WTC11 (cell line): ENCODE data around the gene SLC2A11. TPM values are rescaled to one million over a fixed set of nuclear protein-coding genes. Genes with fewer than 3 reads are reported as not detected.

Source experiments
- ATAC-seq: fragments of 200-7000 bp; cut with Tn5 transposase; 2 replicates; pipeline ENCODE4 v1.10.0; 2021; ENCODE audit warnings: mild to moderate bottlenecking, moderate library complexity
- CTCF ChIA-PET: fragments of 300-600 bp; sonication (Branson Sonifier 250); formaldehyde crosslinking; loops from one replicate; lab custom pipeline; 2021; ENCODE audit warnings: antibody characterized with exemption; lab: Charles Lee
- POLR2A ChIA-PET: fragments of 350-600 bp; sonication (Branson Sonifier 250); formaldehyde crosslinking; loops from one replicate; lab custom pipeline; 2021; ENCODE audit warnings: antibody characterized with exemption; lab: Charles Lee
- DNase-seq: peaks from one replicate; pipeline ENCODE4 v3.0.0; 2021; ENCODE audit warnings: low spot score
- H3K27ac Mint-ChIP-seq: 2 replicates; pipeline ENCODE4 v1.8.0; 2021; ENCODE audit warnings: mixed read lengths
- H3K27me3 Mint-ChIP-seq: 2 replicates; pipeline ENCODE4 v1.8.0; 2021; ENCODE audit warnings: low read depth, mild to moderate bottlenecking, moderate library complexity, mixed read lengths
- H3K36me3 Mint-ChIP-seq: 2 replicates; pipeline ENCODE4 v1.8.0; 2021; ENCODE audit warnings: mixed read lengths
- H3K4me1 Mint-ChIP-seq: 2 replicates; pipeline ENCODE4 v1.8.0; 2022; ENCODE audit warnings: mixed read lengths
- H3K4me3 Mint-ChIP-seq: 2 replicates; pipeline ENCODE4 v1.8.0; 2021; ENCODE audit warnings: mild to moderate bottlenecking, moderate library complexity, mixed read lengths
- H3K9me3 Mint-ChIP-seq: 2 replicates; pipeline ENCODE4 v1.8.0; 2021; ENCODE audit warnings: mixed read lengths
- ATF1 ChIP-seq: sonication (generic); formaldehyde crosslinking; IDR thresholded peaks from 2 replicates; pipeline ENCODE4 v1.8.1; 2023; ENCODE audit warnings: mild to moderate bottlenecking, moderate library complexity, missing genetic modification reagents
- ETV6 ChIP-seq: sonication (generic); formaldehyde crosslinking; IDR thresholded peaks from 2 replicates; pipeline ENCODE4 v1.8.1; 2022; ENCODE audit warnings: mild to moderate bottlenecking, missing genetic modification reagents
- FOXP1 ChIP-seq: sonication (generic); formaldehyde crosslinking; IDR thresholded peaks from 2 replicates; pipeline ENCODE4 v1.8.0; 2022; ENCODE audit warnings: missing genetic modification reagents, mild to moderate bottlenecking, moderate library complexity, borderline replicate concordance
- GTF2I ChIP-seq: fragments of 250-450 bp; sonication (Bioruptor Pico); conservative IDR thresholded peaks from 2 replicates; pipeline ENCODE4 v1.4.0; 2021; ENCODE audit warnings: mild to moderate bottlenecking
- HMGA2 ChIP-seq: fragments of 250-450 bp; sonication (Bioruptor Pico); IDR thresholded peaks from 2 replicates; pipeline ENCODE4 v1.4.0; 2021; ENCODE audit warnings: mild to moderate bottlenecking, moderate library complexity
- MYBL2 ChIP-seq: sonication (generic); formaldehyde crosslinking; IDR thresholded peaks from 2 replicates; pipeline ENCODE4 v1.8.1; 2023; ENCODE audit warnings: mild to moderate bottlenecking, moderate library complexity, missing genetic modification reagents
- NR3C1 ChIP-seq: sonication (generic); formaldehyde crosslinking; conservative IDR thresholded peaks from 2 replicates; pipeline ENCODE4 v1.8.1; 2023; ENCODE audit warnings: low read depth, mild to moderate bottlenecking, missing genetic modification reagents
- PRRX2 ChIP-seq: fragments of 250-450 bp; sonication (Bioruptor Pico); IDR thresholded peaks from 2 replicates; pipeline ENCODE4 v1.8.0; 2021; ENCODE audit warnings: mild to moderate bottlenecking
- SOX15 ChIP-seq: fragments of 250-450 bp; sonication (Bioruptor Pico); IDR thresholded peaks from 2 replicates; pipeline ENCODE4 v1.9.0; 2021; ENCODE audit warnings: mild to moderate bottlenecking
- TEAD1 ChIP-seq: sonication (generic); formaldehyde crosslinking; IDR thresholded peaks from 2 replicates; pipeline ENCODE4 v1.8.0; 2022; ENCODE audit warnings: mild to moderate bottlenecking, missing genetic modification reagents
- ZNF317 ChIP-seq: sonication (generic); formaldehyde crosslinking; IDR thresholded peaks from 2 replicates; pipeline ENCODE4 v1.8.1; 2023; ENCODE audit warnings: low read depth, mild to moderate bottlenecking, moderate library complexity, missing genetic modification reagents, borderline replicate concordance
- ZNF671 ChIP-seq: fragments of 250-450 bp; sonication (Bioruptor Pico); IDR thresholded peaks from 2 replicates; pipeline ENCODE4 v1.8.0; 2021; ENCODE audit warnings: mild to moderate bottlenecking
- total RNA-seq: library from RNA; stranded (reverse); gene quantifications from 3 replicates; pipeline ENCODE4 v1.2.3, GENCODE V29; 2021
- TF ChIP-seq, protein P1 (sequence below): sonication (generic); formaldehyde crosslinking; IDR thresholded peaks from 2 replicates; pipeline ENCODE4 v1.8.0; 2022; ENCODE audit warnings: mild to moderate bottlenecking, missing genetic modification reagents
- TF ChIP-seq, protein P2 (sequence below): sonication (generic); formaldehyde crosslinking; conservative IDR thresholded peaks from 2 replicates; pipeline ENCODE4 v1.8.1; 2022; ENCODE audit warnings: mild to moderate bottlenecking, missing genetic modification reagents
- TF ChIP-seq, protein P3 (sequence below): sonication (generic); formaldehyde crosslinking; IDR thresholded peaks from 2 replicates; pipeline ENCODE4 v1.8.1; 2023; ENCODE audit warnings: mild to moderate bottlenecking, moderate library complexity, missing genetic modification reagents
- TF ChIP-seq, protein P4 (sequence below): fragments of 250-450 bp; sonication (Bioruptor Pico); conservative IDR thresholded peaks from 2 replicates; pipeline ENCODE4 v1.9.0; 2021; ENCODE audit warnings: mild to moderate bottlenecking
- TF ChIP-seq, protein P5 (sequence below): fragments of 250-450 bp; sonication (Bioruptor Pico); IDR thresholded peaks from 2 replicates; pipeline ENCODE4 v1.9.0; 2021; ENCODE audit warnings: mild to moderate bottlenecking
- TF ChIP-seq, protein P6 (sequence below): sonication (generic); formaldehyde crosslinking; IDR thresholded peaks from 2 replicates; pipeline ENCODE4 v1.8.1; 2022; ENCODE audit warnings: low read depth, missing genetic modification reagents, borderline replicate concordance
- TF ChIP-seq, protein P7 (sequence below): sonication (generic); formaldehyde crosslinking; IDR thresholded peaks from 2 replicates; pipeline ENCODE4 v1.8.1; 2022; ENCODE audit warnings: missing genetic modification reagents, borderline replicate concordance
- TF ChIP-seq, protein P8 (sequence below): sonication (generic); formaldehyde crosslinking; IDR thresholded peaks from 2 replicates; pipeline ENCODE4 v1.8.1; 2023; ENCODE audit warnings: mild to moderate bottlenecking, missing genetic modification reagents, moderate library complexity
- TF ChIP-seq, protein P9 (sequence below): sonication (generic); formaldehyde crosslinking; IDR thresholded peaks from 2 replicates; pipeline ENCODE4 v1.8.1; 2022; ENCODE audit warnings: mild to moderate bottlenecking, moderate library complexity, missing genetic modification reagents

SLC2A11 gene
- total RNA-seq, 1 experiment from 2014 or later: 19.9 TPM

DNA sequence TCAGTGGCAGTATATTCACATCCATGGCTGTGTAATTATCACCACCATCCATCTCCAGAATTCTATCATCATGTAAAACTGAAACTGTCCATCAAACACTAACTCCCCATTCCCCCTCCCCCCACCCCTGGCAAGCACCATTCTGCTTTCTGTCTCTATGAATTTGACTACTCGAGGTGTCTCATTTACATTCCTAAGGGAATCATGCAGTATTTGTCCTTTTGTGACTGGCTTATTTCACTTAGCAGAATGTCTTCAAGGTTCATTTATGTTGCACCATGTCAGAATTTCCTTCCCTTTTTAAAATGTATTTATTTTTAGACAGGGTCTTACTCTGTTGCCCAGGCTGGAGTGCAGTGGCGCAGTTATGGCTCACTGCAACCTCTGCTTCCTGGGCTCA is 39.1 kb upstream of the SLC2A11 start (continued):
- TF ChIP-seq, protein P1, sequence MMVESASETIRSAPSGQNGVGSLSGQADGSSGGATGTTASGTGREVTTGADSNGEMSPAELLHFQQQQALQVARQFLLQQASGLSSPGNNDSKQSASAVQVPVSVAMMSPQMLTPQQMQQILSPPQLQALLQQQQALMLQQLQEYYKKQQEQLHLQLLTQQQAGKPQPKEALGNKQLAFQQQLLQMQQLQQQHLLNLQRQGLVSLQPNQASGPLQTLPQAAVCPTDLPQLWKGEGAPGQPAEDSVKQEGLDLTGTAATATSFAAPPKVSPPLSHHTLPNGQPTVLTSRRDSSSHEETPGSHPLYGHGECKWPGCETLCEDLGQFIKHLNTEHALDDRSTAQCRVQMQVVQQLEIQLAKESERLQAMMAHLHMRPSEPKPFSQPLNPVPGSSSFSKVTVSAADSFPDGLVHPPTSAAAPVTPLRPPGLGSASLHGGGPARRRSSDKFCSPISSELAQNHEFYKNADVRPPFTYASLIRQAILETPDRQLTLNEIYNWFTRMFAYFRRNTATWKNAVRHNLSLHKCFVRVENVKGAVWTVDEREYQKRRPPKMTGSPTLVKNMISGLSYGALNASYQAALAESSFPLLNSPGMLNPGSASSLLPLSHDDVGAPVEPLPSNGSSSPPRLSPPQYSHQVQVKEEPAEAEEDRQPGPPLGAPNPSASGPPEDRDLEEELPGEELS: no peak
- TF ChIP-seq, protein P2, sequence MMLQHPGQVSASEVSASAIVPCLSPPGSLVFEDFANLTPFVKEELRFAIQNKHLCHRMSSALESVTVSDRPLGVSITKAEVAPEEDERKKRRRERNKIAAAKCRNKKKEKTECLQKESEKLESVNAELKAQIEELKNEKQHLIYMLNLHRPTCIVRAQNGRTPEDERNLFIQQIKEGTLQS (CRISPR knock-in tag): no peak
- TF ChIP-seq, protein P3, sequence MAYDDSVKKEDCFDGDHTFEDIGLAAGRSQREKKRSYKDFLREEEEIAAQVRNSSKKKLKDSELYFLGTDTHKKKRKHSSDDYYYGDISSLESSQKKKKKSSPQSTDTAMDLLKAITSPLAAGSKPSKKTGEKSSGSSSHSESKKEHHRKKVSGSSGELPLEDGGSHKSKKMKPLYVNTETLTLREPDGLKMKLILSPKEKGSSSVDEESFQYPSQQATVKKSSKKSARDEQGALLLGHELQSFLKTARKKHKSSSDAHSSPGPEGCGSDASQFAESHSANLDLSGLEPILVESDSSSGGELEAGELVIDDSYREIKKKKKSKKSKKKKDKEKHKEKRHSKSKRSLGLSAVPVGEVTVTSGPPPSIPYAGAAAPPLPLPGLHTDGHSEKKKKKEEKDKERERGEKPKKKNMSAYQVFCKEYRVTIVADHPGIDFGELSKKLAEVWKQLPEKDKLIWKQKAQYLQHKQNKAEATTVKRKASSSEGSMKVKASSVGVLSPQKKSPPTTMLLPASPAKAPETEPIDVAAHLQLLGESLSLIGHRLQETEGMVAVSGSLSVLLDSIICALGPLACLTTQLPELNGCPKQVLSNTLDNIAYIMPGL (CRISPR knock-in tag): no peak
- TF ChIP-seq ATF1 (CRISPR knock-in tag): no peak
- TF ChIP-seq, all 79 proteins: peak for 0

DNA sequence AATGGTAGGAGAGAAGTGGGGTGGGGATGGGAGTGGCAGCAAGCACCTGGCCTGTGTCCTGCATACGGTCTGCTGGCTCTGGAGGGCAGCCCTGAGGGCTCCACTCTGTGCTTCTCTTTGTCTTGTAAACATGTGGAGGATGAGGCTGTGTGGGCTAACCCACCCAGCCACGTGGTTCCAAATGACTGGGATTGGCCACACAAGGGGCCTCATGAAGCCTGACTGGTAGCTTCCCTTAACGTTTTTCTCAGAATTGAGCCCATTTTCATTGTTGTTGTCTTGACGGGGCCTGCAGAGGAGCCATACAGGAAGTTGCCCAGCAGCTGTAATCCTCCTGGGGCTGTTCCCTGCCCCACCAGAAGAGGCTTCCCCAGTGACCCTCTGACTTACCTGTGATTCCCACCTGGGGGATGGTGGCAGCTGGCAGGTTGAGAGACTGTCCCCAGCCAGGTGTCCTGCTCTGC is 36.9 kb upstream of the SLC2A11 start:
- Mint-ChIP-seq H3K4me3 (no peak overlapping the region), H3K36me3 (peaks cover 87% of the 10 kb centered on the region), H3K27ac (0 out of 2 replicates have a peak overlapping the region, but pooled peaks have one; percentile 40), H3K9me3 (no peaks in the 10 kb centered on the region), H3K27me3 (no peaks in the 10 kb centered on the region; the same call in 1 of the 2 replicates), H3K4me1 (peaks cover 9% of the 10 kb centered on the region)
- TF ChIP-seq GTF2I (no peak), FOXP1 (CRISPR knock-in tag) (0 out of 2 replicates have a peak, but pooled peaks have one; percentile 37), NR3C1 (CRISPR knock-in tag) (no peak), ZNF317 (no peak), ZNF671 (no peak), ETV6 (CRISPR knock-in tag) (no peak), MYBL2 (CRISPR knock-in tag) (no peak)
- TF ChIP-seq, protein P4, sequence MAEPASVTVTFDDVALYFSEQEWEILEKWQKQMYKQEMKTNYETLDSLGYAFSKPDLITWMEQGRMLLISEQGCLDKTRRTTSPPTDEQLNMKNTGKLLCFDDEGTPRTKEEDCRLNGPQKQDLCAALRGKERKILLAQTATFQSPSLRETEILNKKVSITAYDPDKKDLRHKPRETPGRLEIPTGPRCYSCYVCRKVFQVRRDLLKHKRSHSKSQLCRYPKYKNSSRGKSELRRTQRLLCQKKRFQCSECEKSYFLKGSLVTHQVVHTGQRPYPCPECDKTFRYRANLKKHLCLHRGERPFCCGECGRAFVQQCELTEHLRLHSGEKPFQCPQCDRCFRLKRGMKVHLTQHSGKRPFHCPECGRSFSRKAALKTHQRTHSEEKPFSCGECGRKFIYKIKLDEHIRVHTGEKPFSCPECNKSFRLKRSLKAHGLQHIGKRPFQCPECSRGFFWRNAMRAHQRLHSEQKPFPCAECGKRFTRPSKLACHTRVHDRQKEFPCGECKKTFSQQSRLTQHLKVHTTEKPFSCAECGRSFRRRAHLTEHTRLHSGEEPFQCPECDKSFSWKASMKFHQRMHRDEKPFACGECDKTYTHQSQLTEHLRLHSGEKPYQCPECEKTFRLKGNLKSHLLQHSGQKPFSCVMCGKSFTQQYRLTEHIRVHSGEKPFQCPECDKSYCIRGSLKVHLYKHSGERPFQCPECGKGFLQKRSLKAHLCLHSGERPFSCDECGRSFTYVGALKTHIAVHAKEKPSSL (CRISPR knock-in tag): no peak
- POLR2A ChIA-PET: interaction anchor here (0.7 to 0.8 kb wide), 3 partner anchors 21 to 73 kb away, joined by 3 read pairs; partner anchors contain the start of gene MIF
- DNase-seq (no peak), ATAC-seq (peak; percentile 53)
- CTCF ChIA-PET: interaction anchor here (0.5 to 3.0 kb wide), 2 partner anchors 29 to 42 kb away, joined by 5 to 15 read pairs; no protein-coding TSS in a partner anchor

DNA sequence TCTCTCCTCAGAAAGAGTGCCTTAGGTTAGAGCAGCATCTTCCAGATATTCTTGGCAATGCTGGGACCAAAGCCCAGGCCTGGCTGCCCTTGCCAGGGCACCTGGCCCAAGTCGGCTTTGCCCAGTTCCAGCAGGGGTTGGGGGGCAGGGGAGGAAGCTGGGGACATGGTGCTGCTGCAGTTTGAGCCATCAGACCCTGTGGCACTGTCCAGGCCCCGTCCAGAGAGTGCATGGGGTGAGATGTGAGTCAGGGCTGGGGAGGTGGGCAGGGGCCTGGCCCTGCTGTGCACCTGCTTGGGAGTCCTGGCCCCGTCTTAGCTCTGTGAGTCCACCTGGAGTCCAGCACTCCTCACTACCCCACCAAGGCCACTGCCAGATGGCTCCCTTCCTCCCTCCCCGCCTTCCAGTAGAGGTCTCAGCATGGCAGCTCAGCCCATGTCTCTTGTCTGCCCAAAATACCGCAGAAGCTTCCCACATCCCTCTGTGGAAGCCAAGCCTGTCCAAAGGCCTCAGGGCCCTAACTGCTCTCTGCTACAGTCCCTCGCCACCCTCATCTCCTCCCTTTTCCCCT is 35.5 kb upstream of the SLC2A11 start:
- DNase-seq: no peak
- POLR2A ChIA-PET: interaction anchor here (0.7 kb wide), 1 partner anchor 145 kb away, joined by 3 read pairs; no protein-coding TSS in a partner anchor
- ATAC-seq: no peak
- peak overlapping the region; percentile 76 for H3K27ac Mint-ChIP-seq
- peaks cover 83% of the 10 kb centered on the region for H3K36me3 Mint-ChIP-seq
- H3K4me1 Mint-ChIP-seq: peaks cover 13% of the 10 kb centered on the region
- CTCF ChIA-PET: interaction anchor here (3.0 kb wide), 1 partner anchor 27 kb away, joined by 15 read pairs; no protein-coding TSS in a partner anchor
- H3K4me3 Mint-ChIP-seq: no peak overlapping the region
- no peaks in the 10 kb centered on the region for H3K9me3 Mint-ChIP-seq
- no peaks in the 10 kb centered on the region; the same call in 1 of the 2 replicates for H3K27me3 Mint-ChIP-seq
- TF ChIP-seq, protein P5, sequence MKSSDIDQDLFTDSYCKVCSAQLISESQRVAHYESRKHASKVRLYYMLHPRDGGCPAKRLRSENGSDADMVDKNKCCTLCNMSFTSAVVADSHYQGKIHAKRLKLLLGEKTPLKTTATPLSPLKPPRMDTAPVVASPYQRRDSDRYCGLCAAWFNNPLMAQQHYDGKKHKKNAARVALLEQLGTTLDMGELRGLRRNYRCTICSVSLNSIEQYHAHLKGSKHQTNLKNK: no peak
- TF ChIP-seq PRRX2 (no peak), HMGA2 (CRISPR knock-in tag) (no peak), SOX15 (CRISPR knock-in tag) (no peak), NR3C1 (CRISPR knock-in tag) (no peak), TEAD1 (CRISPR knock-in tag) (no peak)
- TF ChIP-seq, protein P6, sequence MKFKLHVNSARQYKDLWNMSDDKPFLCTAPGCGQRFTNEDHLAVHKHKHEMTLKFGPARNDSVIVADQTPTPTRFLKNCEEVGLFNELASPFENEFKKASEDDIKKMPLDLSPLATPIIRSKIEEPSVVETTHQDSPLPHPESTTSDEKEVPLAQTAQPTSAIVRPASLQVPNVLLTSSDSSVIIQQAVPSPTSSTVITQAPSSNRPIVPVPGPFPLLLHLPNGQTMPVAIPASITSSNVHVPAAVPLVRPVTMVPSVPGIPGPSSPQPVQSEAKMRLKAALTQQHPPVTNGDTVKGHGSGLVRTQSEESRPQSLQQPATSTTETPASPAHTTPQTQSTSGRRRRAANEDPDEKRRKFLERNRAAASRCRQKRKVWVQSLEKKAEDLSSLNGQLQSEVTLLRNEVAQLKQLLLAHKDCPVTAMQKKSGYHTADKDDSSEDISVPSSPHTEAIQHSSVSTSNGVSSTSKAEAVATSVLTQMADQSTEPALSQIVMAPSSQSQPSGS (CRISPR knock-in tag): no peak
- TF ChIP-seq, protein P7, sequence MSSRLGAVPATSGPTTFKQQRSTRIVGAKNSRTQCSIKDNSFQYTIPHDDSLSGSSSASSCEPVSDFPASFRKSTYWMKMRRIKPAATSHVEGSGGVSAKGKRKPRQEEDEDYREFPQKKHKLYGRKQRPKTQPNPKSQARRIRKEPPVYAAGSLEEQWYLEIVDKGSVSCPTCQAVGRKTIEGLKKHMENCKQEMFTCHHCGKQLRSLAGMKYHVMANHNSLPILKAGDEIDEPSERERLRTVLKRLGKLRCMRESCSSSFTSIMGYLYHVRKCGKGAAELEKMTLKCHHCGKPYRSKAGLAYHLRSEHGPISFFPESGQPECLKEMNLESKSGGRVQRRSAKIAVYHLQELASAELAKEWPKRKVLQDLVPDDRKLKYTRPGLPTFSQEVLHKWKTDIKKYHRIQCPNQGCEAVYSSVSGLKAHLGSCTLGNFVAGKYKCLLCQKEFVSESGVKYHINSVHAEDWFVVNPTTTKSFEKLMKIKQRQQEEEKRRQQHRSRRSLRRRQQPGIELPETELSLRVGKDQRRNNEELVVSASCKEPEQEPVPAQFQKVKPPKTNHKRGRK (CRISPR knock-in tag): no peak
- TF ChIP-seq, protein P8, sequence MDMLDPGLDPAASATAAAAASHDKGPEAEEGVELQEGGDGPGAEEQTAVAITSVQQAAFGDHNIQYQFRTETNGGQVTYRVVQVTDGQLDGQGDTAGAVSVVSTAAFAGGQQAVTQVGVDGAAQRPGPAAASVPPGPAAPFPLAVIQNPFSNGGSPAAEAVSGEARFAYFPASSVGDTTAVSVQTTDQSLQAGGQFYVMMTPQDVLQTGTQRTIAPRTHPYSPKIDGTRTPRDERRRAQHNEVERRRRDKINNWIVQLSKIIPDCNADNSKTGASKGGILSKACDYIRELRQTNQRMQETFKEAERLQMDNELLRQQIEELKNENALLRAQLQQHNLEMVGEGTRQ (CRISPR knock-in tag): no peak
- TF ChIP-seq, protein P9, sequence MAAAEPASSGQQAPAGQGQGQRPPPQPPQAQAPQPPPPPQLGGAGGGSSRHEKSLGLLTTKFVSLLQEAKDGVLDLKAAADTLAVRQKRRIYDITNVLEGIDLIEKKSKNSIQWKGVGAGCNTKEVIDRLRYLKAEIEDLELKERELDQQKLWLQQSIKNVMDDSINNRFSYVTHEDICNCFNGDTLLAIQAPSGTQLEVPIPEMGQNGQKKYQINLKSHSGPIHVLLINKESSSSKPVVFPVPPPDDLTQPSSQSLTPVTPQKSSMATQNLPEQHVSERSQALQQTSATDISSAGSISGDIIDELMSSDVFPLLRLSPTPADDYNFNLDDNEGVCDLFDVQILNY: no peak
